ENCODE results near the gene MTCL1.

MTCL1 gene

DNA sequence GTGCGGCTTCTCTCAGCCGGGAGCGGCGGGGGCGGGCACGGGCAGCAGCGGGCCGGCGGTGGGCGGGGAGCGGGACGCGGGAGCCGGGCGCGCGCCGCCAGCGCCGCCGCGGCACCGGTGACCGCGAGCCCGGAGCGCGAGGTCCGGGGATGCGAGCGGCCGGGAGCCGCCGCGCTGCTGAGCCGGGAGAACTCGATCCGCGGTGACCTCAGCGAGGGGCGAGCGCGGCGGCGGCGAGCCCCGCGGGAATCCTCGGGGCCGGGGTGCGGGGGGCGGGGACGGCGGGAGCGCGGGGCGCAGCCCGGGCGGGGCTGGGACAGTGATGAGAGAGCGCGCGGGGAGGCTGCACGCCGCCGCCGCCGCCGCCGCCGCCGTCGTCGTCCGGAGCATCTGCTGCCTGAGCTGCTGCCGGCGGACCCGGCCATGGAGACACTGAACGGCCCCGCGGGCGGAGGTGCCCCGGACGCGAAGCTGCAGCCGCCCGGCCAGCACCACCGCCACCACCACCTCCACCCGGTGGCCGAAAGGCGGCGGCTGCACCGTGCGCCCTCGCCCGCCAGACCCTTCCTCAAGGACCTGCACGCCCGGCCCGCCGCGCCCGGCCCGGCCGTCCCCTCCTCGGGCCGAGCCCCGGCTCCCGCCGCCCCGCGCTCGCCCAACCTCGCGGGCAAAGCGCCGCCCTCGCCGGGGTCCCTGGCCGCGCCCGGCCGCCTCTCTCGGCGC lies at the start of gene MTCL1:
MTCL1 (plus strand) TSS at position 319 of the 723 bp plus-strand sequence; CDS start at position 424, 105 bp downstream.
- peak; percentile 12 for DNase-seq (ENCODE audit: low read depth)

DNA sequence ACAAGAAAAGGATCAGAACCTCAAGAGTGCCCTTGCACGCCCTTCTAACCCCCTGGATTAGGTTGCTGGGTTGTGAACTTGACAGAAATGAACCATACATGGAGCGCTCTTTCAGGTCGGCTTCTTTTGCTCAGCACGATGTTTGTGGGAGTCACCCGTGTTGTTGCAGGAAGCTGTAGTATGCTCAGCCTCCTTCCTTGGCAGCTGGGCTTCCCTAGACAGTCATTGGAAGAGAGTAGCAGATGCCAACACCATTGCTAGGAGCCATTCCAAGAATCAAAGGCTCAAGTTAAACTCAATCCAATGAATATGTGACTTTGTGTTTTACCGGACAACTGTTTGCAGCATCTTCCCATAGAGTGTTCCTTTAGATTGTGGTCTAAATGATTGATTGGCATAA lies 49.1 kb upstream of the MTCL1 start:
- DNase-seq (ENCODE audit: low read depth): no peak

GRCh38 chr18:8657050-8657820 lies 48.1 kb upstream of the MTCL1 start:
- DNase-seq (ENCODE audit: low read depth): no peak

- no peak for DNase-seq (ENCODE audit: low read depth)
These were observed 47.4 kb upstream of the MTCL1 start for GRCh38 chr18:8657873-8658470.

- no peak for DNase-seq (ENCODE audit: low read depth)
These were observed 46.4 kb upstream of the MTCL1 start for GRCh38 chr18:8658858-8659485.

DNA sequence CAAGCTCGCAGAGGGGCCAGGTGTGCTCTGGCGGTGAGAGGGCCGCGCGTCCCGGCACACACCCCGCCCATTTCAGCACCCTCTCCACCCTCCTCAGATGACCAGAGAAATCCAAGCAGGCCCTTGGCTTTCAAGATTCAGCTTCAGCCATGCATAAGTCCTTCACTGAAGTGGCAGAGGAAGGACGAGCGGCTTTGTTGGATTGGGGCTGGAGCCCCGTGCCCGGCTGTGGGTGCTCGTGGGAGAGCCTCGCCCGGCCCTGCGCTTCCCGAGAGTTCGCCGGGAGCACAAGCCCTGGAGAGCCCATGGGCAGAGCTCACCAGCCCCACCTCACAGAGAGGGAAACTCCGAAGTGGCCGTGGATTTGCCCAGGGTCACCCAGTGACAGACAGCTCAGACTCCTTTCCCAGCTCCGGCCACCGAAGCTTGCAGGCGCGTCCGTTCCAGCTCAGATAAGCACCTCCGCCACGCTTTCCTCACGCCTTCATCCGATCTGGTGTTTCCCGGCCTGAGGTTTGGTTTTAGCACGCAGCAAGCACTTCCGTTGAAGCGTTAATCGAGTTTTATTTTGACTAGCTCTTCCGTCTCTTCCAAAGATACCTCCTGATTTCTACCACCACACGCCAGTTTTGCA lies 45.6 kb upstream of the MTCL1 start:
- DNase-seq (ENCODE audit: low read depth): no peak

- no peak for DNase-seq (ENCODE audit: low read depth)
These were observed 45.0 kb upstream of the MTCL1 start for GRCh38 chr18:8660316-8660715.

GRCh38 chr18:8661754-8662559 lies 43.4 kb upstream of the MTCL1 start:
- no peak for DNase-seq (ENCODE audit: low read depth)

GRCh38 chr18:8662560-8663255 lies 42.6 kb upstream of the MTCL1 start:
- DNase-seq (ENCODE audit: low read depth): no peak

GRCh38 chr18:8667846-8668245 lies 37.5 kb upstream of the MTCL1 start:
- no peak for DNase-seq (ENCODE audit: low read depth)

GRCh38 chr18:8668381-8668780 lies 37.0 kb upstream of the MTCL1 start:
- DNase-seq (ENCODE audit: low read depth): no peak

DNA sequence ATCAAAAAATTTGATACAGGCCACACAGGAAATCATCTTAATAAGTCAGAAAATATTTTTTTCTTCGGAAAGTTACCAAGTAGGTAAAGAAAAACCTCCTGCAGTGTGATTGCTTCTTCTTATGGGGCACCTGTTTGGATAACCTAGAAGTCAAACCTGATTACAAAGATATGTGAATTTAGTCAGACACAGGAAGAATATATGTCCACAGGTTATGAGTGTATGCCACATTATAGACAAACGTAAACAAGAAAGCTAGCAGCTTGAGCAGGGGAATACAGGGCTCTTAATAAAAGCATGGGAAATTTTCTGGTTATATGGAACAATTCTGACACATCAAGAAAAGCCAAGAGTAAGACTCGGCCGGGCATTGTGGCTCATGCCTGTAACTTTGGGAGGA lies 35.8 kb upstream of the MTCL1 start:
- no peak for DNase-seq (ENCODE audit: low read depth)

DNA sequence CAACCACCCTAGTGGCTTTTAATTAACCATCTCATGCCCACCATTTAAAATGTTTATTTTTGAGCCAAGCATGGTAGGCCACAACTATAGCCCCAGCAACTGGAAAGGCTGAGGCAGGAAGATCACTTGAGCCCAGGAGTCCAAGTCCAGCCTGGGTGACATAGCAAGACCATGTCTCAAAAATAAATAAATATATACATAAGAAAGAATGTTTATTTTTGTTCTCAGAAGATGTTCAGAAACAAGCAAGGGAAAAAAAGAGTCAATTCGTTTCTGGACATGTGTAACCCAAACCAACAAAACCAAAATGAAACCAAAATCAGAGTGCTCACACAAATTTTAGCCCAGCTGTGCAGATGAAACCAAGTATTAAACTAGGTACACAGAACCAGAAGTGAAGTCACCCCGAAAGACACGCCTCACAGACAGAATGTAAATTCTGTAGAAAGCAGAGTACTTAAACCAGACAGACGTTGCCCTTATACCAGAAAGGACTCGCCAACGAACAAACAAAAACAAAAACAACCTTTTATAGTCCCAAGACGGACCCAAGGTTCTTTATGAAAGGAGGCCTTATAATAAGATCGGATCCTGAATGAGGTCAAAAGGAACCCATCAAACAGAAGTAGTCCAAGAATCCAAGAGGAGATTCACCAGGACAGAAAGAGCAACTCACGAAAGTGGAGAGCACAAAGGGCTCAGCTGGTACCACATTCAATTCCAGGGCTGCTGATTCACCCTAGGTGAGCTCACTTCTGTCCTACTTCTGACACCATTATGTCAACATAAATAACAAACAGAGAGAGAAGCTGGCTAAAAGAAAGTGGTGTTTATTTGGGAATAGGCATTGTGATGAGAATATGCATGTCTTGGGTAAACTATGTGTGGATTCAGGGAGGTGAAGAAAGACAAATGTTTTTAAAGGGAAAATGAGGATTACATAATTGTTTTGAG lies 31.8 kb upstream of the MTCL1 start:
- DNase-seq (ENCODE audit: low read depth): no peak

DNA sequence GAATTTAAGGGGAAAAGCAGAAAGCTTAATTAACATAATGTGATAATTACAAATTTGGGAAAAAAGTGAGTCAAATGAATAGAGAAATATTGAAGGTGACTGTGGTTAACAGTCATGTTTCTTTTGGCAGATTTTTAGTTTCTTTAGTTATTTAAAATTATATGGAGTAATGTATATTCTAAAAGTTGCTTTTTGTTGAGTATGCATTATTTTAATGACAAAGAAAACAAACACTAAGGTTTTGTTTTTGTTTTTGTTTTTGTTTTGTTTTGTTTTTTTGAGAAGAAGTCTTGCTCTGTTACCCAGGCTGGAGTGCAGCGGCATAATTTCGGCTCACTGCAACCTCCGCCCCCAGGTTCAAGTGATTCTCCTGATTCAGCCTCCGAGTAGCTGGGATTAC lies 30.3 kb upstream of the MTCL1 start:
- DNase-seq (ENCODE audit: low read depth): no peak

- DNase-seq (ENCODE audit: low read depth): no peak
These were observed 24.2 kb upstream of the MTCL1 start for GRCh38 chr18:8681196-8681595.

DNA sequence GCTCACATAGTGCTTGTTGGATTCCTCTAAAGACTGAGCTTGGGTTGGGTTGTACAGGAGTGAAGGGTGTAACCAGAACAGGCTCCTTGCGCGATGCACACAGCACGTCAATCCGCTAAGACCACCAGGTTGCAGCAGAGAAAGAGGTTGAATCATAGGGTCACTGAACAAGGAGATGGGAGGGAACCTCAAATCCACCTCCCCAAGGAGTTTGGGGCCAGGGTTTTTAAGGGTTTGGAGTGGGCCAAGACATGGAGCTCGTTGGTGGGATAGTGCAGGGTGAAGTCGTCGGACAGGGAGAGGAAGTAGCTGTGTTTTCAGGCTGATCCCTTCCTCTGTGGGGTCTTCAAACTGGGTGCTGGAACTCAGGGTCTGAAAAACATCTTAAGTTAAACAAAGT lies 20.8 kb upstream of the MTCL1 start:
- no peak for DNase-seq (ENCODE audit: low read depth)

DNA sequence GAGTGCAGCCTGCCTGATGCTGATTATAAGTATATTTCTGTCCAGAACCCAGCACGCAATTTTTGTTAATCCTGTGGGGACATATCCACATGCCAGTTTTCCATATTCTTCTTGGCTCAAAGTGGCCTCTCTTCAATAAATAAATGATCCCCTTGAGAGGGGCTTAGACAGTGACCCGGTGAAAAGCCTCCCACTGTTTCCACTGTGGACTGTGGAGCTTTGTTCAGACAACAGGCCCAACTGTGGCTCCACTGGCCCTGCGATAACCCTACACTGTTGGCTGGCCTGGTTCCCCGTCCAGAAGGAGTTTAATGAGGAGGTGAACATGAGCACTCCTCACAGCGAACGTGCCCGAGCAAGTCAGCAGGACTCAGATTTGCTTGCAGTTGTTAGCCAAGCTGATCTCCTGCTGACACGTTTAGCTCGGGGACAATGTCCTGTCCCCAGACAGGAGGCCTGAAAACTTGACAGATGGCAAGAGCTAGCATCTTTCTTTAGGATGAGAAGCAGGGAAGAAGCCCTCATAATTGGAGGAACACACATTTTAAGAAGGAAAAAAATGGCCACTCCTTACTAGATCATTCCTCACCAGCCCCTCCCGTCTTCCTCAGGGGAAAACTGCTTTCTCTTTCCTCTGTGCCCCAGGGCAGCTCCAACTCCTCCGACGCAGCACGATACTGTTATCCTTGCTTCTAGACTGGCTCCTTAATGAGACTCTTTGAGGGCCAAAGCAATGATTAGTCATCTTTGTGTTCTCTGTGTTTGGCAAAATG lies 20.0 kb upstream of the MTCL1 start:
- no peak for DNase-seq (ENCODE audit: low read depth)

- no peak for DNase-seq (ENCODE audit: low read depth)
These were observed 19.5 kb upstream of the MTCL1 start for GRCh38 chr18:8685914-8686216.

- no peak for DNase-seq (ENCODE audit: low read depth)
These were observed 18.7 kb upstream of the MTCL1 start for GRCh38 chr18:8686611-8687010.

Data from activated T-helper 9 cell treated with anti-CD3 and anti-CD28 coated beads, Interleukin-2, amount 50 U/mL, for 16 hours (primary cell).